GM18909 (cell line): ENCODE results near the gene PRSS37.

Source experiments
- ATAC-seq: cut with Tn5 transposase; IDR thresholded peaks from one replicate; pipeline ENCODE4 v1.9.1; 2021; ENCODE audit warnings: mild to moderate bottlenecking; ENCODE audit not compliant: unreplicated experiment, poor library complexity

PRSS37 gene

GRCh38 chr7:141789917-141790316, 51.4 kb downstream of the PRSS37 start, which contains the start of gene TAS2R5:
TSS of gene TAS2R5 (plus strand) at chr7:141790217. CDS start at chr7:141790362, 145 bp downstream.
- no peak for ATAC-seq

GRCh38 chr7:141788296-141788695, 53.0 kb downstream of the PRSS37 start:
- no peak for ATAC-seq
